H1 (cell line): ENCODE results near the gene PRDX5. TPM values are rescaled to one million over a fixed set of nuclear protein-coding genes. Genes with fewer than 3 reads are reported as not detected.

Source experiments
- CTCF ChIA-PET: fragments of 300-600 bp; sonication (Branson Sonifier 250); formaldehyde crosslinking; loops from one replicate; lab custom pipeline; 2021; ENCODE audit not compliant: partially characterized antibody; lab: Charles Lee
- POLR2A ChIA-PET: fragments of 300-600 bp; sonication (Branson Sonifier 250); formaldehyde crosslinking; loops from one replicate; lab custom pipeline; 2021; ENCODE audit warnings: inconsistent platforms; ENCODE audit not compliant: partially characterized antibody; lab: Charles Lee
- DNase-seq, 2 experiments: peaks; one replicate each; pipeline versions ENCODE4 v3.0.0 to v3.0.0-alpha.2; 2010 to 2022; ENCODE audit warnings: low spot score in 2 of 2, low read depth in 1 of 2, mixed read lengths in 1 of 2
- FAIRE-seq: peaks from 2 replicates; lab custom pipeline; 2011; peaks lifted over from hg19 to GRCh38; lab: Jason Lieb, UNC
- H2AFZ ChIP-seq: 2 replicates; pipeline ENCODE4 v1.8.1; 2012; ENCODE audit warnings: low read length, inconsistent platforms
- H2AK5ac ChIP-seq: 2 replicates; pipeline ENCODE4 v1.6.1; 2013; ENCODE audit warnings: low read depth, low read length
- H2BK120ac ChIP-seq: replicated peaks from 2 replicates; pipeline ENCODE3; 2013; ENCODE audit warnings: low read depth, low read length, inconsistent platforms
- H2BK12ac ChIP-seq: 2 replicates; pipeline ENCODE4 v1.6.1; 2013; ENCODE audit warnings: low read depth, low read length
- H2BK15ac ChIP-seq: 2 replicates; pipeline ENCODE4 v1.6.1; 2013; ENCODE audit warnings: low read length
- H2BK20ac ChIP-seq: 2 replicates; pipeline ENCODE4 v1.6.1; 2013; ENCODE audit warnings: low read length
- H2BK5ac ChIP-seq: 2 replicates; pipeline ENCODE4 v1.6.1; 2013; ENCODE audit warnings: low read depth, low read length
- H3K14ac ChIP-seq: 2 replicates; pipeline ENCODE4 v1.6.1; 2013; ENCODE audit warnings: inconsistent platforms; ENCODE audit not compliant: insufficient read length
- H3K18ac ChIP-seq: 2 replicates; pipeline ENCODE4 v1.6.1; 2013; ENCODE audit warnings: low read length; ENCODE audit errors: extremely low read depth
- H3K23ac ChIP-seq: 2 replicates; pipeline ENCODE4 v1.6.1; 2013; ENCODE audit warnings: inconsistent platforms; ENCODE audit not compliant: insufficient read length
- H3K23me2 ChIP-seq: 2 replicates; pipeline ENCODE4 v1.6.1; 2013; ENCODE audit warnings: low read depth, low read length
- H3K27ac ChIP-seq: 2 replicates; pipeline ENCODE4 v1.6.1; 2011; ENCODE audit warnings: low read depth, low read length, inconsistent platforms
- H3K27me3 ChIP-seq, 4 experiments: replicated peaks in 1 of 4; 1 replicate in 1 of 4; 2 replicates in 3 of 4; pipeline versions ENCODE4 v1.6.1 to v1.8.1; 2011 to 2013; ENCODE audit warnings: low read length in 3 of 4, mild to moderate bottlenecking in 3 of 4, inconsistent platforms in 2 of 4, mixed read lengths in 2 of 4, moderate library complexity in 1 of 4; ENCODE audit not compliant: control insufficient read depth in 3 of 4, insufficient read depth in 3 of 4; ENCODE audit errors: extremely low read depth in 1 of 4
- H3K36me3 ChIP-seq, 4 experiments: 2 replicates each; pipeline versions ENCODE4 v1.6.1 to v1.8.1; 2011 to 2013; ENCODE audit warnings: mild to moderate bottlenecking in 4 of 4, low read length in 3 of 4, moderate library complexity in 2 of 4, control low read depth in 1 of 4, inconsistent platforms in 1 of 4; ENCODE audit not compliant: insufficient read depth in 4 of 4, control insufficient read depth in 2 of 4
- H3K4ac ChIP-seq: replicated peaks from 2 replicates; pipeline ENCODE3; 2013; ENCODE audit warnings: low read length, low read depth, mixed read lengths, inconsistent platforms; ENCODE audit not compliant: insufficient read length
- H3K4me1 ChIP-seq, 4 experiments: replicated peaks in 1 of 4; 1 replicate in 1 of 4; 2 replicates in 3 of 4; pipeline versions ENCODE4 v1.6.1 to v1.8.1; 2011 to 2013; ENCODE audit warnings: low read length in 3 of 4, inconsistent platforms in 2 of 4, mixed read lengths in 1 of 4; ENCODE audit not compliant: insufficient read depth in 4 of 4, control insufficient read depth in 3 of 4
- H3K4me2 ChIP-seq, 2 experiments: 2 replicates each; pipeline versions ENCODE4 v1.6.1 to v1.8.1; 2011 to 2013; ENCODE audit warnings: low read depth in 2 of 2, low read length in 2 of 2, control low read depth in 1 of 2, inconsistent platforms in 1 of 2, mild to moderate bottlenecking in 1 of 2; ENCODE audit not compliant: insufficient read depth in 1 of 2
- H3K4me3 ChIP-seq, 4 experiments: fragments of 200-600, 300-600 bp in 1 of 4; sonication (generic), shearing (Covaris generic), sonication (Bioruptor Twin) in 1 of 4; 2 replicates each; pipeline versions ENCODE4 v1.5.1 to v1.8.1; 2011 to 2016; ENCODE audit warnings: low read length in 4 of 4, low read depth in 3 of 4, control low read depth in 2 of 4, inconsistent platforms in 2 of 4, mild to moderate bottlenecking in 2 of 4, mixed read lengths in 1 of 4, moderate library complexity in 1 of 4; ENCODE audit not compliant: insufficient read depth in 2 of 4; ENCODE audit errors: extremely low read depth in 1 of 4
- H3K56ac ChIP-seq: replicated peaks from 2 replicates; pipeline ENCODE3; 2013; ENCODE audit warnings: low read depth, mild to moderate bottlenecking, mixed read lengths, low read length, inconsistent platforms; ENCODE audit not compliant: insufficient read length
- H3K79me1 ChIP-seq: 2 replicates; pipeline ENCODE4 v1.6.1; 2013; ENCODE audit warnings: low read depth, low read length, control low read depth
- H3K79me2 ChIP-seq, 2 experiments: 2 replicates each; pipeline versions ENCODE4 v1.6.1 to v1.8.1; 2012 to 2013; ENCODE audit warnings: low read length in 2 of 2, mild to moderate bottlenecking in 2 of 2, inconsistent platforms in 1 of 2; ENCODE audit not compliant: insufficient read depth in 2 of 2, control insufficient read depth in 1 of 2
- H3K9ac ChIP-seq, 4 experiments: replicated peaks in 1 of 4; 1 replicate in 1 of 4; 2 replicates in 3 of 4; pipeline versions ENCODE4 v1.6.1 to v1.8.1; 2011 to 2013; ENCODE audit warnings: low read depth in 3 of 4, low read length in 3 of 4, control low read depth in 2 of 4, mild to moderate bottlenecking in 2 of 4, moderate library complexity in 2 of 4, inconsistent platforms in 1 of 4; ENCODE audit errors: extremely low read depth in 1 of 4
- H3K9me3 ChIP-seq, 2 experiments: 2 replicates each; pipeline versions ENCODE4 v1.6.1 to v1.8.1; 2012 to 2013; ENCODE audit warnings: mild to moderate bottlenecking in 2 of 2, moderate library complexity in 2 of 2, control low read depth in 1 of 2, inconsistent platforms in 1 of 2, low read depth in 1 of 2, low read length in 1 of 2, mixed read lengths in 1 of 2; ENCODE audit not compliant: insufficient read depth in 2 of 2
- H4K20me1 ChIP-seq, 2 experiments: replicated peaks in 1 of 2; 2 replicates each; pipeline versions ENCODE3 to v1.8.1; 2011 to 2013; ENCODE audit warnings: inconsistent platforms in 2 of 2, low read length in 2 of 2, mild to moderate bottlenecking in 1 of 2; ENCODE audit not compliant: insufficient read depth in 2 of 2, control insufficient read depth in 1 of 2
- H4K5ac ChIP-seq: 2 replicates; pipeline ENCODE4 v1.6.1; 2013; ENCODE audit warnings: low read length, low read depth, mixed read lengths, inconsistent platforms; ENCODE audit not compliant: insufficient read length
- H4K8ac ChIP-seq: 2 replicates; pipeline ENCODE4 v1.8.0; 2013; ENCODE audit warnings: mild to moderate bottlenecking, moderate library complexity, low read length, inconsistent platforms; ENCODE audit not compliant: insufficient read depth; ENCODE audit errors: extremely low read depth
- H4K91ac ChIP-seq: replicated peaks from 2 replicates; pipeline ENCODE3; 2013; ENCODE audit warnings: low read length, mixed read lengths, inconsistent platforms; ENCODE audit not compliant: insufficient read length
- ATF3 ChIP-seq: IDR thresholded peaks from 2 replicates; pipeline ENCODE4 v1.6.1; 2011; ENCODE audit warnings: low read depth, mild to moderate bottlenecking, low read length; ENCODE audit not compliant: insufficient read depth
- BCL11A ChIP-seq, 2 experiments: IDR thresholded peaks; one replicate each; pipeline ENCODE4 v1.6.1; 2011; ENCODE audit warnings: low read depth in 2 of 2, low read length in 2 of 2, mild to moderate bottlenecking in 2 of 2
- CHD1 ChIP-seq: IDR thresholded peaks from 2 replicates; pipeline ENCODE4 v1.6.1; 2012; ENCODE audit warnings: low read depth, low read length, improper control_type of control experiment
- CHD2 ChIP-seq: IDR thresholded peaks from 2 replicates; pipeline ENCODE4 v1.6.1; 2012; ENCODE audit warnings: low read length, improper control_type of control experiment
- EGR1 ChIP-seq: IDR thresholded peaks from 2 replicates; pipeline ENCODE4 v1.6.1; 2011; ENCODE audit warnings: low read depth, low read length, borderline replicate concordance
- GABPA ChIP-seq: IDR thresholded peaks from 2 replicates; pipeline ENCODE4 v1.6.1; 2011; ENCODE audit warnings: mild to moderate bottlenecking, low read length, moderate library complexity, borderline replicate concordance; ENCODE audit not compliant: insufficient read depth
- KDM1A ChIP-seq: fragments of 200-600, 300-600 bp; sonication (generic); IDR thresholded peaks from 2 replicates; pipeline ENCODE4 v1.7.1; 2016; ENCODE audit warnings: mild to moderate bottlenecking, low read length, borderline replicate concordance
- RAD21 ChIP-seq, 2 experiments: IDR thresholded peaks in 1 of 2; conservative IDR thresholded peaks in 1 of 2; 2 replicates each; pipeline ENCODE4 v1.6.1; 2011; ENCODE audit warnings: low read depth in 2 of 2, low read length in 2 of 2, improper control_type of control experiment in 1 of 2, inconsistent platforms in 1 of 2, mild to moderate bottlenecking in 1 of 2, moderate library complexity in 1 of 2
- USF2 ChIP-seq: IDR thresholded peaks from 2 replicates; pipeline ENCODE4 v1.6.1; 2011; ENCODE audit warnings: low read length, improper control_type of control experiment
- YY1 ChIP-seq: IDR thresholded peaks from 2 replicates; pipeline ENCODE4 v1.6.1; 2011; ENCODE audit warnings: low read depth, mild to moderate bottlenecking, low read length
- WGBS, 2 experiments: shearing (Covaris generic) in 1 of 2; methylation state at CpG; one replicate each; pipeline versions ENCODE4 v1.1.6 to v1.1.7; 2013 to 2015; ENCODE audit warnings: low lambda C conversion rate in 2 of 2, mixed read lengths in 2 of 2, inconsistent platforms in 1 of 2, low coverage in 1 of 2, missing lambda C conversion rate in 1 of 2; ENCODE audit not compliant: insufficient replicate concordance in 2 of 2, insufficient coverage in 1 of 2, insufficient read length in 1 of 2; ENCODE audit errors: extremely low coverage in 1 of 2, missing lambda C conversion rate in 1 of 2; 5-methylcytosine and 5-hydroxymethylcytosine counted together
- polyA plus RNA-seq, 7 experiments: library from polyadenylated mRNA; depleted of rRNA in 3 of 7; stranded (reverse) in 5 of 7; unstranded in 2 of 7; fragments of >200 nt in 5 of 7; fragments of 200-250 nt in 2 of 7; gene quantifications; 1 replicate in 5 of 7; 2 replicates in 1 of 7; 4 replicates in 1 of 7; pipeline versions ENCODE4 v1.2.1 to v1.2.3, GENCODE V29; 2011 to 2013; ENCODE audit warnings: missing spikeins in 2 of 7, mixed read lengths in 2 of 7
- total RNA-seq: library from RNA; stranded (reverse); fragmentation: NEBNext Ultra II Directional; extraction: Animal tissue kit (Norgen Biotek cat#: 25700); gene quantifications from 2 replicates; pipeline ENCODE4 v1.2.1, GENCODE V29; 2021

PRDX5 gene
- total and polyA plus RNA-seq, 2 of the 8 experiments (the other 6 are each of a cell fraction or from before 2014, with no cell fraction given) = 201 to 582 TPM

- Histone ChIP-seq H3K36me3 (peaks cover 0 to 9% (median 3%) of the 10 kb centered on the region in 4 experiments; a peak in 3 of 8 replicates), H2BK120ac (peak overlapping the region; percentile 27), H2AFZ (0 out of 2 replicates have a peak overlapping the region, but pooled peaks have one; percentile 61), H3K9ac (peak overlapping the region in 1 of 4 experiments; percentile 2; a peak in 2 of 7 replicates), H3K4me1 (peaks cover 0 to 39% (median 30%) of the 10 kb centered on the region in 4 experiments; a peak in 6 of 7 replicates), H3K23me2 (peaks cover 7% of the 10 kb centered on the region; the same call in 1 of the 2 replicates), H2BK5ac (no peak overlapping the region; the same call in 1 of the 2 replicates), H3K4me3 (peak overlapping the region; percentile 39 to 83 (median 60); a peak in 7 of 8 replicates), H4K20me1 (peaks cover 0 to 4% of the 10 kb centered on the region in 2 experiments), H2BK15ac (peak overlapping the region; percentile 40; the same call in 1 of the 2 replicates), H3K23ac (no peak overlapping the region), H3K27me3 (no peaks in the 10 kb centered on the region), H4K91ac (peak overlapping the region; percentile 87), H3K79me2 (no peaks in the 10 kb centered on the region), H3K56ac (no peak overlapping the region), H3K9me3 (no peaks in the 10 kb centered on the region), H2BK12ac (peak overlapping the region; percentile 50; the same call in 1 of the 2 replicates), H3K18ac (peak overlapping the region; percentile 60; the same call in 1 of the 2 replicates), H3K79me1 (no peaks in the 10 kb centered on the region; the same call in 1 of the 2 replicates), H4K8ac (peak overlapping the region; percentile 54; the same call in 1 of the 2 replicates), H3K4me2 (peak overlapping the region; percentile 76 to 87), H2AK5ac (peak overlapping the region; percentile 43; the same call in 1 of the 2 replicates), H4K5ac (no peak overlapping the region), H2BK20ac (peak overlapping the region; percentile 90; the same call in 1 of the 2 replicates), H3K27ac (no peak overlapping the region), H3K14ac (no peak overlapping the region), H3K4ac (peak overlapping the region; percentile 96)
- ChIA-PET CTCF (interaction anchor here (0.5 to 37.6 kb wide), 7 partner anchors 9 to 391 kb away, joined by 3 to 614 read pairs (median 11); partner anchors contain the start of genes CATSPERZ, CCDC88B, ESRRA and PRDX5), POLR2A (interaction anchor here (1.1 to 3.6 kb wide), 9 partner anchors 10 to 174 kb away, joined by 3 to 14 read pairs (median 4); no protein-coding TSS in a partner anchor)
- 43% methylated on average over 6 of the region's 7 CpGs; no CpG with 5 or more reads in 1 of the 2 experiments for WGBS, 2 experiments
- no peak for DNase-seq
- FAIRE-seq = no peak
- TF ChIP-seq CHD1 (no peak), YY1 (no peak), USF2 (no peak), EGR1 (no peak), CHD2 (no peak), RAD21 (IDR thresholded peaks at IDR 0.05 in 1 of 2, conservative IDR thresholded peaks at IDR 0.05 in 1 of 2; ENCODE audit: low read depth in 2 of 2, low read length in 2 of 2) (no peak), GABPA (no peak), KDM1A (no peak), BCL11A (IDR thresholded peaks at IDR 0.05; ENCODE audit: low read depth in 2 of 2, low read length in 2 of 2) (no peak), ATF3 (no peak)
Observed at GRCh38 chr11:64358536-64358906, 40.6 kb downstream of the PRDX5 start.
